K562 (cell line): ENCODE data around the gene PDE9A. TPM values are rescaled to one million over a fixed set of nuclear protein-coding genes. Genes with fewer than 3 reads are reported as not detected.

ENCODE experiments used
- ATAC-seq: fragments of 200-7000 bp; cut with Tn5 transposase; 3 replicates; pipeline ENCODE4 v1.9.1; 2020; ENCODE audit warnings: moderate library complexity
- BruUV-seq: library from RNA; stranded (reverse); fragments of 400-500 nt; replicated peaks from 2 replicates; lab custom pipeline; 2021; lab: Mats Ljungman, UMichigan
- CTCF ChIA-PET: fragments of 300-600 bp; formaldehyde crosslinking; extraction: SDS; loops from one replicate; lab custom pipeline; 2021; ENCODE audit warnings: low intra/inter-chr PET ratio; lab: Yijun Ruan, JAX
- POLR2A ChIA-PET: fragments of 300-600, 350-650 bp; sonication (Branson Sonifier 250); formaldehyde crosslinking; extraction: SDS; loops from one replicate; lab custom pipeline; 2021; ENCODE audit warnings: antibody characterized with exemption, inconsistent platforms; lab: Yijun Ruan, JAX
- DNase-seq, 4 experiments: peaks; one replicate each; pipeline versions ENCODE4 v3.0.0 to v3.0.0-alpha.2; 2011 to 2018; ENCODE audit warnings: low spot score in 3 of 4, mixed read lengths in 3 of 4; ENCODE audit errors: extremely low read depth in 1 of 4
- FAIRE-seq: peaks from 2 replicates; lab custom pipeline; 2011; peaks lifted over from hg19 to GRCh38; lab: Jason Lieb, UNC
- H2AFZ ChIP-seq: 2 replicates; pipeline ENCODE4 v1.6.0; 2011; ENCODE audit warnings: low read depth, low read length, control low read depth, inconsistent platforms
- H3K27ac ChIP-seq: fragments of 200-600 bp; 3 replicates; pipeline ENCODE4 v1.8.0; 2011; ENCODE audit warnings: low read depth, mild to moderate bottlenecking, control low read depth, inconsistent platforms, low read length, moderate library complexity, mixed read lengths; ENCODE audit errors: extremely low read depth
- H3K27me3 ChIP-seq, 2 experiments: fragments of 300-600 bp in 1 of 2; 2 replicates in 1 of 2; 3 replicates in 1 of 2; pipeline versions ENCODE4 v1.6.0 to v1.8.0; 2011; ENCODE audit warnings: inconsistent platforms in 2 of 2, low read length in 2 of 2, mild to moderate bottlenecking in 1 of 2, mixed read lengths in 1 of 2, moderate library complexity in 1 of 2; ENCODE audit not compliant: control insufficient read depth in 2 of 2, insufficient read depth in 2 of 2
- H3K36me3 ChIP-seq: fragments of 300-600 bp; 3 replicates; pipeline ENCODE4 v1.8.0; 2011; ENCODE audit warnings: mild to moderate bottlenecking, low read length, inconsistent platforms; ENCODE audit not compliant: control insufficient read depth, insufficient read depth
- H3K4me1 ChIP-seq, 2 experiments: fragments of 200-600 bp in 1 of 2; replicated peaks in 1 of 2; 2 replicates in 1 of 2; 3 replicates in 1 of 2; pipeline versions ENCODE4 v1.5.1 to v1.8.0; 2011; ENCODE audit warnings: inconsistent platforms in 2 of 2, low read length in 2 of 2, mild to moderate bottlenecking in 1 of 2, mixed read lengths in 1 of 2, moderate library complexity in 1 of 2; ENCODE audit not compliant: control insufficient read depth in 2 of 2, insufficient read depth in 2 of 2
- H3K4me2 ChIP-seq: 2 replicates; pipeline ENCODE4 v1.6.1; 2011; ENCODE audit warnings: low read length, control low read depth, inconsistent platforms, mixed read lengths; ENCODE audit not compliant: insufficient read depth
- H3K4me3 ChIP-seq: fragments of 200-600 bp; sonication (generic), shearing (Covaris generic); 2 replicates; pipeline ENCODE4 v1.5.1; 2016; ENCODE audit warnings: control low read depth, inconsistent platforms
- H3K79me2 ChIP-seq: fragments of 200-600 bp; 3 replicates; pipeline ENCODE4 v1.8.0; 2011; ENCODE audit warnings: low read length, inconsistent platforms; ENCODE audit not compliant: control insufficient read depth, insufficient read depth
- H3K9ac ChIP-seq, 2 experiments: 2 replicates each; pipeline versions ENCODE4 v1.6.0 to v1.6.1; 2011; ENCODE audit warnings: low read depth in 2 of 2, low read length in 2 of 2, control low read depth in 1 of 2, inconsistent platforms in 1 of 2, mild to moderate bottlenecking in 1 of 2, mixed read lengths in 1 of 2; ENCODE audit not compliant: insufficient read depth in 1 of 2
- H3K9me1 ChIP-seq: one replicate; pipeline ENCODE4 v1.6.0; 2011; ENCODE audit warnings: inconsistent platforms, mild to moderate bottlenecking, low read length, moderate library complexity; ENCODE audit not compliant: control insufficient read depth, insufficient read depth
- H3K9me3 ChIP-seq: replicated peaks from 2 replicates; pipeline ENCODE4 v1.5.1; 2011; ENCODE audit warnings: low read depth, low read length, inconsistent platforms; ENCODE audit not compliant: control insufficient read depth, insufficient read depth
- H4K20me1 ChIP-seq: replicated peaks from 2 replicates; pipeline ENCODE4 v1.6.1; 2011; ENCODE audit warnings: low read length, inconsistent platforms, mixed read lengths; ENCODE audit not compliant: control insufficient read depth, insufficient read depth
- CC2D1A ChIP-seq: fragments of 450-650 bp; IDR thresholded peaks from 2 replicates; pipeline ENCODE4 v1.6.1; 2017; ENCODE audit warnings: mild to moderate bottlenecking
- CCNT2 ChIP-seq: IDR thresholded peaks from 2 replicates; pipeline ENCODE4 v1.6.1; 2011; ENCODE audit warnings: borderline replicate concordance, low read depth, mild to moderate bottlenecking, moderate library complexity, mixed read lengths, low read length; ENCODE audit not compliant: insufficient read length; ENCODE audit errors: extremely low read depth
- CSDE1 ChIP-seq, 2 experiments: fragments of 450-650 bp; IDR thresholded peaks; 2 replicates each; pipeline ENCODE4 v1.6.1; 2016; ENCODE audit warnings: mild to moderate bottlenecking in 1 of 2
- ELF1 ChIP-seq: fragments of 200-800 bp; sonication (Bioruptor generic); IDR thresholded peaks from 2 replicates; pipeline ENCODE4 v1.6.1; 2016; ENCODE audit warnings: missing genetic modification characterization, missing compliant biosample characterization
- HNRNPUL1 ChIP-seq: fragments of 200-400 bp; formaldehyde crosslinking; IDR thresholded peaks from 2 replicates; pipeline ENCODE4 v1.6.1; 2017; ENCODE audit warnings: low read length
- SMAD1 ChIP-seq: fragments of 150-350 bp; IDR thresholded peaks from 2 replicates; pipeline ENCODE4 v1.6.1; 2014; ENCODE audit warnings: low read length, low read depth; ENCODE audit not compliant: partially characterized antibody
- ZNF764 ChIP-seq: fragments of 250-450 bp; sonication (Bioruptor Pico); IDR thresholded peaks from 2 replicates; pipeline ENCODE4 v1.4.0; 2020; ENCODE audit warnings: low read depth, mild to moderate bottlenecking, moderate library complexity
- WGBS: fragments of 100-300 bp; shearing (Covaris generic); methylation state at CpG from one replicate; pipeline ENCODE4 v1.1.6; 2016; ENCODE audit warnings: low coverage, mixed read lengths; ENCODE audit not compliant: insufficient coverage; ENCODE audit errors: missing lambda C conversion rate; 5-methylcytosine and 5-hydroxymethylcytosine counted together
- in situ Hi-C: fragments of 300-500 bp; cut with MboI; formaldehyde crosslinking; loops from 4 replicates; pipeline ENCODE4 v1.15.0; 2018; ENCODE audit warnings: inconsistent platforms, mixed read lengths
- intact Hi-C: fragments of 100-400 bp; cut with micrococcal nuclease; formaldehyde crosslinking; loops from 2 replicates; pipeline ENCODE4 v1.14.2; 2022
- polyA plus RNA-seq, 8 experiments: library from polyadenylated mRNA; depleted of rRNA in 4 of 8; stranded (reverse) in 5 of 8; unstranded in 3 of 8; fragments of >200 nt; fragmentation: Nextera tagmentation in 2 of 8; fragmentation: Illumina TruSeq in 1 of 8; extraction: Ambion mirVana in 2 of 8; extraction: Trizol in 1 of 8; gene quantifications; 2 replicates each; pipeline versions ENCODE4 v1.2.1 to v1.2.3, GENCODE V29; 2011 to 2014; ENCODE audit warnings: inconsistent platforms in 1 of 8, missing spikeins in 1 of 8
- total RNA-seq, 7 experiments: library from RNA; depleted of rRNA in 6 of 7; stranded (reverse); fragments of >200 nt in 6 of 7; fragmentation: Illumina TruSeq in 2 of 7; extraction: Trizol in 2 of 7; gene quantifications; 2 replicates each; pipeline versions ENCODE4 v1.2.1 to v1.2.3, GENCODE V29; 2011 to 2021; ENCODE audit warnings: low replicate concordance in 1 of 7
- TF ChIP-seq, protein P1 (sequence below): sonication (generic); formaldehyde crosslinking; IDR thresholded peaks from 2 replicates; pipeline ENCODE4 v1.8.0; 2023; ENCODE audit warnings: mild to moderate bottlenecking, missing genetic modification reagents
- TF ChIP-seq, protein P2 (sequence below): sonication (generic); formaldehyde crosslinking; IDR thresholded peaks from 2 replicates; pipeline ENCODE4 v1.8.0; 2022; ENCODE audit warnings: missing genetic modification reagents, mild to moderate bottlenecking, borderline replicate concordance

Gene PDE9A
- total and polyA plus RNA-seq, 9 of the 15 experiments (the other 6 are each of a cell fraction or from before 2014, with no cell fraction given): 0.07 to 0.27 TPM; not detected in 7

DNA sequence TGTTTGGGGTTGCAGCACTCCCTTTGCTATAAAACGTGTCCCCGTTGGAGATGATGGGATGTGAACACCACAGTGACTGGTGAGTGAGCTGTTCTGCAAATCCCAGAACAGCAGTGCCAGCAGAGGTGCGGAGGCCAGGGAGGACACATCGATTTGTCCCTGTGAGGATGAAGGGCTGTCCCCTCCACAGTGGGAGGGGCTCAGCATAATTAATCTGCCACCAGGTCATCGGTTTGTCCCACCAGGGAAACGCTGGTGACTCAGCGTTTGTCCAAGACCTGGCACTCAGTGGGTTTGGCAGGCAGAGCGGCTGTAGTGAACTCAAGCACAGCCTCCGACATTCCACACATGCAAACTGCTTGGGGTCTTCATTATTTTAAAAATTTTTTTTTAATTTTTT lies 22.8 kb upstream of the PDE9A start:
- CTCF ChIA-PET: no interaction called here

More for the DNA sequence above, 22.8 kb upstream of the PDE9A start:
- FAIRE-seq (no peak), ATAC-seq (no peak), DNase-seq (no peak)
- Histone ChIP-seq H3K79me2 (no peaks in the 10 kb centered on the region), H3K4me1 (no peaks in the 10 kb centered on the region), H3K36me3 (no peaks in the 10 kb centered on the region), H2AFZ (no peak overlapping the region), H3K27ac (no peak overlapping the region), H4K20me1 (no peaks in the 10 kb centered on the region), H3K9ac (no peak overlapping the region), H3K9me1 (no peaks in the 10 kb centered on the region), H3K27me3 (peaks cover 6 to 33% of the 10 kb centered on the region in 2 experiments; a peak in 3 of 5 replicates), H3K9me3 (peaks cover 4% of the 10 kb centered on the region; the same call in 1 of the 2 replicates), H3K4me3 (no peak overlapping the region), H3K4me2 (no peak overlapping the region)
- TF ChIP-seq SMAD1 (no peak), ELF1 (no peak), CC2D1A (no peak), HNRNPUL1 (no peak), ZNF764 (CRISPR knock-in tag) (no peak), CCNT2 (no peak), CSDE1 (IDR thresholded peaks at IDR 0.05) (no peak)
- TF ChIP-seq, protein P1, sequence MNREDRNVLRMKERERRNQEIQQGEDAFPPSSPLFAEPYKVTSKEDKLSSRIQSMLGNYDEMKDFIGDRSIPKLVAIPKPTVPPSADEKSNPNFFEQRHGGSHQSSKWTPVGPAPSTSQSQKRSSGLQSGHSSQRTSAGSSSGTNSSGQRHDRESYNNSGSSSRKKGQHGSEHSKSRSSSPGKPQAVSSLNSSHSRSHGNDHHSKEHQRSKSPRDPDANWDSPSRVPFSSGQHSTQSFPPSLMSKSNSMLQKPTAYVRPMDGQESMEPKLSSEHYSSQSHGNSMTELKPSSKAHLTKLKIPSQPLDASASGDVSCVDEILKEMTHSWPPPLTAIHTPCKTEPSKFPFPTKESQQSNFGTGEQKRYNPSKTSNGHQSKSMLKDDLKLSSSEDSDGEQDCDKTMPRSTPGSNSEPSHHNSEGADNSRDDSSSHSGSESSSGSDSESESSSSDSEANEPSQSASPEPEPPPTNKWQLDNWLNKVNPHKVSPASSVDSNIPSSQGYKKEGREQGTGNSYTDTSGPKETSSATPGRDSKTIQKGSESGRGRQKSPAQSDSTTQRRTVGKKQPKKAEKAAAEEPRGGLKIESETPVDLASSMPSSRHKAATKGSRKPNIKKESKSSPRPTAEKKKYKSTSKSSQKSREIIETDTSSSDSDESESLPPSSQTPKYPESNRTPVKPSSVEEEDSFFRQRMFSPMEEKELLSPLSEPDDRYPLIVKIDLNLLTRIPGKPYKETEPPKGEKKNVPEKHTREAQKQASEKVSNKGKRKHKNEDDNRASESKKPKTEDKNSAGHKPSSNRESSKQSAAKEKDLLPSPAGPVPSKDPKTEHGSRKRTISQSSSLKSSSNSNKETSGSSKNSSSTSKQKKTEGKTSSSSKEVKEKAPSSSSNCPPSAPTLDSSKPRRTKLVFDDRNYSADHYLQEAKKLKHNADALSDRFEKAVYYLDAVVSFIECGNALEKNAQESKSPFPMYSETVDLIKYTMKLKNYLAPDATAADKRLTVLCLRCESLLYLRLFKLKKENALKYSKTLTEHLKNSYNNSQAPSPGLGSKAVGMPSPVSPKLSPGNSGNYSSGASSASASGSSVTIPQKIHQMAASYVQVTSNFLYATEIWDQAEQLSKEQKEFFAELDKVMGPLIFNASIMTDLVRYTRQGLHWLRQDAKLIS (CRISPR knock-in tag): no peak
- TF ChIP-seq, protein P2, sequence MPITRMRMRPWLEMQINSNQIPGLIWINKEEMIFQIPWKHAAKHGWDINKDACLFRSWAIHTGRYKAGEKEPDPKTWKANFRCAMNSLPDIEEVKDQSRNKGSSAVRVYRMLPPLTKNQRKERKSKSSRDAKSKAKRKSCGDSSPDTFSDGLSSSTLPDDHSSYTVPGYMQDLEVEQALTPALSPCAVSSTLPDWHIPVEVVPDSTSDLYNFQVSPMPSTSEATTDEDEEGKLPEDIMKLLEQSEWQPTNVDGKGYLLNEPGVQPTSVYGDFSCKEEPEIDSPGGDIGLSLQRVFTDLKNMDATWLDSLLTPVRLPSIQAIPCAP (CRISPR knock-in tag): no peak
- intact Hi-C loops: no loop called here
- no TSS peak for BruUV-seq
- in situ Hi-C loops: no loop called here
- WGBS: 2% methylated on average over 9 of the region's 9 CpGs
- POLR2A ChIA-PET: no interaction called here
